Sigmoid colon (tissue), 4 donors: ENCODE results near the gene FAM229B.

Experiments
- EP300 ChIP-seq, 4 donors: sonication (generic); formaldehyde crosslinking; IDR thresholded peaks; one replicate each; pipeline ENCODE4 v1.6.1; 2017; ENCODE audit warnings: antibody characterized with exemption in 4 of 4
- POLR2A ChIP-seq, 2 donors: fragments of 450-650 bp; IDR thresholded peaks; one replicate each; pipeline ENCODE4 v1.6.1; 2016; ENCODE audit warnings: antibody characterized with exemption in 2 of 2, mild to moderate bottlenecking in 2 of 2, moderate library complexity in 2 of 2
- POLR2AphosphoS5 ChIP-seq, 4 donors: sonication (generic); formaldehyde crosslinking; IDR thresholded peaks; one replicate each; pipeline ENCODE4 v1.6.1; 2017; ENCODE audit warnings: antibody characterized with exemption in 4 of 4
- TF ChIP-seq, protein P1 (sequence below), 4 experiments: fragments of 450-650 bp in 3 of 4; fragments of 200-600 bp in 1 of 4; IDR thresholded peaks; one replicate each; pipeline ENCODE4 v1.5.1; 2016 to 2019; ENCODE audit warnings: antibody characterized with exemption in 4 of 4, mild to moderate bottlenecking in 3 of 4, moderate library complexity in 2 of 4

DNA sequence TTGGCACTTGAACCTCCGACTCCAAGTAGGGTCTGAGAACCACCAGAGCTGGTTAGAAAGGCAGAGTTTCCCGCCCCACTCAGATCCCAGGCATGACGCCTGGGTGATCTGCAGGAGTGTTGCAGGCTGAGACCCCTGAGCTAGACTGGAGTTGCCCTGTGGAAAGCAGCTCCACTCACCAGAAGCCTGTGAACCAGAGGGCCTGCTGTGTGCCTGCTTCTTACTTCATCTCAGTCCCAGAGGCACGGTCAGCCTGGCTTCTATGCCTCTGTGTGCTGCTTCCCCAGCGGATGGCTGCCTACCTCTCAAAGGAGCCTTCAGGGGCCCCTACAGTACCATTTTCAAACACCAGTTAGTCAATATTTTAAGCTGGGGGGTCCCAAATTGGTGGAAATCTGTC is 49.1 kb upstream of the FAM229B start:
- TF ChIP-seq, protein P1, sequence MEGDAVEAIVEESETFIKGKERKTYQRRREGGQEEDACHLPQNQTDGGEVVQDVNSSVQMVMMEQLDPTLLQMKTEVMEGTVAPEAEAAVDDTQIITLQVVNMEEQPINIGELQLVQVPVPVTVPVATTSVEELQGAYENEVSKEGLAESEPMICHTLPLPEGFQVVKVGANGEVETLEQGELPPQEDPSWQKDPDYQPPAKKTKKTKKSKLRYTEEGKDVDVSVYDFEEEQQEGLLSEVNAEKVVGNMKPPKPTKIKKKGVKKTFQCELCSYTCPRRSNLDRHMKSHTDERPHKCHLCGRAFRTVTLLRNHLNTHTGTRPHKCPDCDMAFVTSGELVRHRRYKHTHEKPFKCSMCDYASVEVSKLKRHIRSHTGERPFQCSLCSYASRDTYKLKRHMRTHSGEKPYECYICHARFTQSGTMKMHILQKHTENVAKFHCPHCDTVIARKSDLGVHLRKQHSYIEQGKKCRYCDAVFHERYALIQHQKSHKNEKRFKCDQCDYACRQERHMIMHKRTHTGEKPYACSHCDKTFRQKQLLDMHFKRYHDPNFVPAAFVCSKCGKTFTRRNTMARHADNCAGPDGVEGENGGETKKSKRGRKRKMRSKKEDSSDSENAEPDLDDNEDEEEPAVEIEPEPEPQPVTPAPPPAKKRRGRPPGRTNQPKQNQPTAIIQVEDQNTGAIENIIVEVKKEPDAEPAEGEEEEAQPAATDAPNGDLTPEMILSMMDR (IDR thresholded peaks at IDR 0.05), result no peak
- no peak for TF ChIP-seq POLR2AphosphoS5 (IDR thresholded peaks at IDR 0.05)
- no peak for TF ChIP-seq POLR2A (IDR thresholded peaks at IDR 0.05)
- no peak for TF ChIP-seq EP300 (IDR thresholded peaks at IDR 0.05)
